SKM-1 (cell line): ENCODE results near the gene TSPEAR.
"Not testable (repeated sequence)": the region's sequence is repeated elsewhere in the genome, so short reads cannot be mapped to it uniquely, and the experiment has no call there.

Experiments used
- DNase-seq: peaks from one replicate; lab custom pipeline; 2025; ENCODE audit not compliant: unreplicated experiment; lab: John Stamatoyannopoulos, UW

The TSPEAR gene

DNA sequence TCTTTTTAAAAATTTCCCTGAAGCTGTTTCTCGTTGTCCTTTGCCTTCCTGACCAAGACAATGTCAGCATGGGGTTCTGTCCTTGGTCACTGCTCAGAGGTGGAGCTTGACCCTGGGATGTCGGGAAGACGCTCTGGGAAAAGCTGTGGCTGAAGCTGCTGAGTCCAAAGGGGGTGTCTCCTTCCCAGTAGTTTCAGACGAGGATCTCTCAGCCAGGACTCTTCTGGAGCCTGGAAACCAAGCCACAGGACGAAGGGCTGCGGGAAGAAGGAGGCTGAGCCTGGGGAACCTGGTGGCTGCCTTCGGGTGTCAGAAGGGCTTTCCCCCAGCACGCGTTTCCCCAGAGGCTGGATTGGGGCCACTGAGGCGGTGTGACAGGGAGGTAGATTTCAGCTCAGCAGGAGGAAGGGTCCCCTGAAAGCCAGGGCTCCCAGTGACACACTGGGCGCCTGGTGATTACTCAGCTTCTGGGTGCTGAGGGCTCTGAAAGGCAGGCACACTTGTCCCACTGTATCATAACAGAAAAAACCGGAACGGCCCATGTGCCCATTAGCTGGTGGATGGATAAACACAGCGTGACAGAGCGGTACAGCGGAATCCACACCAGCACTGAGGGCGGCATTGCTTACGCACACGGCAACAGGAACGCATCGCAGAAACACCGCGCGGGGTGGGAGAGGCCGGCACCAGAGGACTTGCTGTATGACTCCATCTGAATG, 24.4 kb downstream of the TSPEAR start:
- DNase-seq, result no peak

DNA sequence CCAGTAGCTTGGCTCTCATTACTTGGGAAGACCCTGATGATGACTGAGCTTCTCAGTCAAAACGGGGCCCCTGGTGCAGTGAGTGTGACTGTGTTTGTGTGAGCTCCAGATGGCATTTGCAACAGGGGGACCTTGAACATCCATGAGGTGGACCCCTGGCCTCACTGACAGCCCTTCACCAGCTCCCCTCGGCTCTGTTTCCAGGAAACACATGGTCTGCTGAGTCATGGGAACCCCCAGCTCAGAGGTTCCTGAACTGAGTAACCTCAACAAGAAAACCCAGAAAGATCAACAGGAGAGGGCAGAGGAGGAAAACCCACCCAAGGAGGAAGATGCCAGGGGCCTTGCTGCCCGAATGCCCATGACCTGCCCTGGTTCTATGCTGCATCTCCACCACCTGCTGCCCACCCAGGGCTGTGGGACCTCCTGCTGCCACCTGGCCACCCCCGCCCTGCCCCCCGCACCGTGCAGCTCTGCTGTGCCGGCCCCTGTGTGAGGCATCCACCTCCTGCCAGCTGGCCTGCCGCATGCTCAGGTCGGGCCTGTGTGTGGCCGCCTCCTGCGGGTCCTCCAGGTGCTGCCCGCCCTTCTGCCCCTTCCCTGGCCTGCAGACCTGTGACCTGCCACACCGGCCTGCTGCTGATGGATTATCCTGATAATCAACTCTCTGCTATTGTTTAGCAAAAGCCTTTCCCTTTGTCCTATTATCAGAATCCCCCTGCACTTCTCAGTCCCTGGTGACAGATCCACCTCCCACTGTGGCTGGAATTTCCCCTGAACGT, 25.2 kb downstream of the TSPEAR start:
- no peak for DNase-seq

DNA sequence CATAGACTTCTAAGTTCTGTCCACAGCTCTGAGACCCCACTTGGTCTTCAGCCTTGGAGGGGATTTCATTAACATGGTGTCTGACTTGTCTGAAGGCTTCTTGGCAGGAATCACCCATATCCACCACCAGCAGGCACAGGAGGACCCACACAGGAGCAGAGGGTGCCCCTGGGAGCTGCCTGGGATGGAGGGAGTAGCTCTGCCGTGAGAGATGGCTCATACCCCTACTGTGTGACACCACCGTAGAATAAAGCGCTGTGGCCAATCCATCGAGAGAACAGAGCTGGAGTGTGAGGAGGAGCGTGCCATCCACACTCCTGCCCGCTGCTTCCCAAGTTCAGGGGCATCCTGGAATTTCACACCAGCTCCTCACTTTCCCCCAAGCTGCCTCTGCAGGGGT, 26.3 kb downstream of the TSPEAR start:
- DNase-seq, result not testable (repeated sequence)

DNA sequence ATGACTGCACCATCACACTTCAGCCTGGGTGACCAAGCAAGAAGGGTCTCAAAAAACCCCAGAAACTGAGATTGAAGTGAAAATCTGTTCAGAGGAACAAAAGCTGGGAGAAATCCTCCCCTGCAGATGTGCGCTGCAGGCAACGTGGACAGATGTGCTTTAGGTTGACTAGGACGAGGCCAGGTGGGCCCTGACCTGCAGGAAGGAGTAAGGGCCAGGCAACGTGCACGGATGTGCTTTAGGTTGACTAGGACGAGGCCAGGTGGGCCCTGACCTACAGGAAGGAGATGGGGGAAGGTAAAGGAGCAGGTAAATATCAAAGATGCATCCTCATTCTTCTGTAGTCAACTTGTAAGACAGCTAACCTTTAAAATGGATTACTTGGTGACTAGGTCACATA, 26.9 kb downstream of the TSPEAR start:
- no peak for DNase-seq

DNA sequence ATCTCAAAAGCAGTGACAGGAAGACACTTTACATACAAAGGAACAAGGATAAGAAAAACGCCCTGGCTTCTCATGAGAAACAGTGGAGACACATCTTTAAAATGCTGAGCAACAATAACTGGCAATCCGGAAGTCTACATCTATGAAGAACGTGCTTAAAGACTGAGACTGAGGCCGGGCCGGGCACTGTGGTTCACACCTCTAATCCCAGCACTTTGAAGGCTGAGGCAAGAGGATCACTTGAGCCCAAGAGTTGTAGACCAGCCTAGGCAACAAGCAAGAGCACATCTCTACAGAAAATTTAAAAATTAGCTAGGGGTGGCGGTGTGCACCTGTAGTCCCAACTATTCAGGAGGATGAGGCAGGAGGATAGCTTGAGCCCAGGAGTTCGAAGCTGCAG, 27.3 kb downstream of the TSPEAR start:
- DNase-seq, result no peak

DNA sequence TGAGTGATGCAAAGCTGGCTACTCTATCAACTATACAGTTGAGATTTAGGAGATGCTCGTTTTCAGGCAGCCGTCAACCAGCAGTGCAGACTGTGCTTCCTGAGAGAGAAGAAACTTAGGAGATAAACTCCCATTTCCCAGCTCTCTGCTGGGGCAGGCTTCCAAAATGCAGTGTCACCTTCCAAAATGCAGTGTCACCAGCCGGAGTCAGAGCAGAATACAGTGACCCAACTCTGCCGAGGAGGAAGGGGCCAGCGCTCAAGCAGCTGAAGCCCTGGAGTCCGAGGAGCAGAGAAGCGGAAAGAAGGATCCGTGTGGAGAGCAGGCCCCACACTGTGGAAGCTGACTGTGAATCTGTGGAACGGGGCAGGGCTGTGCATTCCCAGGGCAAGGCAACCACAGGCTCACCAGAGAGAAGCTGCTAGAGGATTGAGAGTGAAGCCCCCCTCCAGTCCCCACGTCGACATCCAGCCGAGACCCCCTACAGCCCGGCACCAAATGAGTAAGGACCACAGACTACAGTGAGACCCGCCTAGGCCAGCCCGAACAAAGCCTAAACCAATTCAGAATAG, 28.7 kb downstream of the TSPEAR start:
- DNase-seq, result no peak

DNA sequence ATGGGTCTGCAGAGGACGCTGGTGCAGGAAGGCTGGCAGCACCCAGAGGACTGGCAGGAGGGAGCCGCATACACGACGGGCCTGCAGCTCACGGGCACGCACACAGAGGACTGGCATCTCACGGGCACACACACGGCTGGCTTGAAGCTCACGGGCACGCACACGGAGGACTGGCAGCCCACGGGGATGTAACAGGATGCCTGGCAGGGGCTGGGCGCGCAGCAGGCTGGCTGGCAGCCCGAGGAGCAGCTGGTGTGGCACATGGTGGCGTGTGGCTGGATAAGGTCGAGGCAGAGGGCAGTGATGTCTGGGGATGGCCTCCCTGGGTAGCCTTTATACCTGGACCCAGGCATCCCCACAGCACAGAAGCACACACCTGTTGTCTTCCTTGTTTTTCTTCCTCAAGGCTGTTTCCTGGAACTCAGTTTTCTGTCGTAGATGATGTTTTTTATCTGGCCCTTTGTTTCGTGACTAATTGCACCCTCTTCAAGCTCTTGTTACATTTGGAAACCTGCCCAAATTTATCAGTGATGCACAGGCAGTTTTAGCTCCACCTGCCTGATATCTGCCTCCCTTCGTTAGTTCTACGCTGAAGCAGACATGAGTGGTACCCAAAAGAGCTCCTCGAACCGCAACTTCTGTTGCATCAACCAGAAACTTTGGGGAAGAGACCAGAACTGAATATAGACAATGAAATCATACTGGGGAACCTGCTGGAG, 29.4 kb downstream of the TSPEAR start, which contains the start of gene KRTAP12-1:
KRTAP12-1 (minus strand) TSS at position 303 of the 719 bp plus-strand sequence; CDS start at position 263, 40 bp downstream.
- DNase-seq, result no peak

DNA sequence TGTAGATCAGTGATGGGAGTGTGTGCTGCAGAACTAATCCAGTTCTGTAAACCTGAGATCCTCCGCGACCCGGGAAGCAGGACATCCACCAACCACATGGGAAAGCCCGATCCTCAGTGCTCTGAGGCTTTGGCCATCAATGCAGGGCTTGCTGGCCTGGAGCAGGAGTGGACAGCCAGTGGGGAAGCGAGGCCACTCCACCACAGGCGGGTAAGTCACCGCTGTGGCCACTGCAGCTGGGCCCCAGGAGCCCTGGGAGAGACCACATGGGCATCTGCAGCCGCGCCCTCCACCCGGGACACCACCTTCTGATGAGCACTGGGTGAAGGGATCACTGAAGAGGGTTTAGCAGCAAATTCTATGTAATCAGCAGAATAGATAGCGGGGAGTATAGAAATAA, 30.2 kb downstream of the TSPEAR start:
- no peak for DNase-seq

DNA sequence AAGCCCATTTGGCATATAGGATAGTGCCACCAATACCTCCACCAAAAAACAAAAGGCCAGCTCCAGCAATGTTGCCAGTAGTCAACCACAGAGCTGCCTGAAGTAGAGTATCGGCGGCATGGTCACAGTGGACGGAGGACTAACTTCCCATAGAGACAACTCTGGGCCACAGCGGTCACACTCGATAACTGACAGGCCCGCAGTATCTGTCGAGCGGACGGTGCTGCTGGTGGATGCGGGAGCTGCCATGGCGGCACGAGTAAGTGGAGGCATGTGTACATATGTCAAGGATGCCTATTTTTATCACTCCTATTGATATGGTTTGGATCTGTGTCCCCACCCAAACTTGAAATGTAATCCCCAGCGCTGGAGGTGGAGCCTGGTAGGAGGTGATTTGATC, 33.5 kb downstream of the TSPEAR start:
- DNase-seq, result no peak

DNA sequence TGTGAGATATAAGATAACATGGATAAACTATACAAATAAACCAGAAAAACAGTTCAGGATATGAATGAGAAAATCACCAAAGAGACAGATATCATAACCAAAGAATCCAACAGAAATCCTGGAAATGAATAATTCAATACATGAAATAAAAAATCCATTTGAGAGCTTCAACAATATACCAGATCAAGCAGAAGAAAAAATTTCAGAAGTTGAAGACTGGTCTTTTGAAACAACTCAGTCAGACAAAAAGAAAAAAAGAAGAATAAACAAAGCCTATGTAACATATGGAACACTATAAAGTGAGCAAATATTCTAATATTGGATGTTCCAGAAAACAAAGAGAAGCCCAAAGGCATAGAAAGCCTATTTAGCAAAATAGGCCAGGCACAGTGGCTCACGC, 39.5 kb downstream of the TSPEAR start:
- DNase-seq, result no peak

DNA sequence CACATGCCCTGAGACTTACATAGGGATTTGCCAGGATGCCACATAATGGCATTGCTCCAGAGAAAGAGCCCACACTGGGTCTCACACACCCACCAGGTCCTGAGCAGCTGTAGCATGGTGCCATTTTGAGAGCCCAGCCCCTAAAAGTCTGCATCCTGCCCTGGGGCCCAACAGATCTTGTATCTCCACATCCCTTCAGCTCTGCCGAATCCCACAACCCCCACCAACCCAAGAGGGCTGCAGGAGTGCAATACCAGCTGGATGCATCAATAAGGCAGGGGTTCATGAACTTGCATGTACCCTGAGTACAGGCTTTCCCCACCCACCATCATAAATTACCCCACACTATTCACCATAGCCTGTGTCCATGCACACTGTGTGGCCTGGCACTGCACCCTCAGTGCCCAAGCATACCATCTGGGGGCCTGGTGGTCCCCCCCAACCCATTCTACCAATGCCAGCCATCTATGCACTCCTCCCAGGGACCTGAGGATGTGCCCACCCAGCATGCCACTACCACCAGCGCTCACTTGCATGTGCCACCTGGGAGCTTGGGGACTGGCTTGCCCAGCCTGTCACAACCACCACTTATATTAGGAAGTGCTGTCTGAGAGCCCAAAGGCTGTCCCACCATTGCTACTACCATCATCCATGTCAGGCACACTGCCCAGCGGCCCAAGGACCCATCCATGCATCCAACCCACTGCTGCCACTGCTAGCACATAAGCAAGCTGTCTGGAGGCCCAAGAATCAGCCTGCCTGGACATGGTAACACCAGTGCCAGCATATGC, 40.5 kb downstream of the TSPEAR start:
- DNase-seq, result no peak

DNA sequence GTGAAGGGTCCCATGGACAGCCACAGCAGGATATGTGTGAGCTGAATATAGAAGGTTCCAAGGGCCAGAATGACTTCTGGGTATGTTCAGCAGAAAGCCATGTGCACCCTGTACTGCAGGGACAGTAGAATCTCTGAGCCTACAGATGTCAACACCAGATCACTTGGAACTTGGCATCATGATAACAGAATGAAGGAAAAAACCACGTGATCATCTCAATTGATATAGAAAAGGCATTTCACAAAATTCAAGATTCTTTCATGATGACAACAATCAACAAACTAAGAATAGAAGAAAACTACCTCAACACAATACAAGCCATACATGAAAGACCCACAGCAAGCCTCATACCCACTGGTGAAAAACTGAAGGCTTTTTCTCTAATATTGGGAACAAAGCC, 43.8 kb downstream of the TSPEAR start:
- DNase-seq, result no peak

DNA sequence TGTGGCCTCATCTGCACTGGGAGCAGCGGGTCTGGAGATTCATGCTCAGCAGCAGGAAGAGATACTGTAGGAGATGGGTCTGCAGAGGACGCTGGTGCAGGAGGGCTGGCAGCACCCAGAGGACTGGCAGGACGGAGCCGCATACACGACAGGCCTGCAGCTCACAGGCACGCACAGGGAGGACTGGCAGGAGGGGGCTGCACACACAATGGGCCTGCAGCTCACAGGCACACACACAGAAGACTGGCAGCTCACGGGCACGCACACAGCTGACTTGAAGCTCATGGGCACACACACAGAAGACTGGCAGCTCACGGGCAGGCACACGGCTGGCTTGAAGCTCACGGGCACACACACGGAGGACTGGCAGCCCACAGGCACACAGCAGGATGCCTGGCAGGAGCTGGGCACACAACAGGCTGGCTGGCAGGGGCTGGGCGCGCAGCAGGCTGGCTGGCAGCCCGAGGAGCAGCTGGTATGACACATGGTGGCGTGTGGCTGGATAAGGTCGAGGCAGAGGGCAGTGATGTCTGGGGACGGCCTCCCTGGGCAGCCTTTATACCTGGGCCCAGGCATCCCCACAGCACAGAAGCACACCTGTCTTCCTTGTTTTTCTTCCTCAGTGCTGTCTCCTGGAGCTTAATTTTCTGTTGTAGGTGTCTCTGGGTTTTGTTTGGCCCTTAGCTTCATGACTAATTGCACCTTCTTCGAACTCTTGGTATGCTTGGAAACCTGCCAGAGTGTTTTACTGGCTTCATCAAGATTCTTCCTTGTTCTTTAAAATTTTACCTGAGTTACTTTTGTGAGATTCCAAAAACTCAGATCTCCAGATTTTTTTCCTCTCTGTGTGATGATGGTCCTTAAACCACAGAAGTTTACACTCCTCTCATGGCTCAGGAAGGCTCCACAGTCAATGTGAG, 44.7 kb downstream of the TSPEAR start, which contains the start of gene KRTAP12-2:
KRTAP12-2 (minus strand) TSS at position 527 of the 920 bp plus-strand sequence; CDS start at position 486, 41 bp downstream.
- DNase-seq, result no peak

DNA sequence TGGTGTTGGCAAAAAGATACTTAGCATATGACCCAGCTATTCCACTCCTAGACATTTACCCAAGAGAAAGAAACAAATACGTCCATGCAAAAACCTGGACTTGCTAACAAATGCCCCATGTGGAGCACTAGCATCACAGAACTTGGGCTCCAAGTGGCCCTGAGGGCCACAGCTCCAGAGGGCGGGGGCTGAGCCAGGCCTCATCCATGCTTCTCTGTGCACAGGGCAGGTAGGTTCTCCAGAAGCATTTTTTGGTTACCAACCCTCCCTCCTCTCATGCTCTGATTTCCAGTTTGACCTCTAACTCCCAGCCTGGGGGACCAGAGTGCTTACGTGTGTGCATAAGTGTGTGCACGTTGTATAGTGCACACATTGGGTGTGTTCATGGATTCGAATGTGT, 46.7 kb downstream of the TSPEAR start:
- DNase-seq, result no peak

DNA sequence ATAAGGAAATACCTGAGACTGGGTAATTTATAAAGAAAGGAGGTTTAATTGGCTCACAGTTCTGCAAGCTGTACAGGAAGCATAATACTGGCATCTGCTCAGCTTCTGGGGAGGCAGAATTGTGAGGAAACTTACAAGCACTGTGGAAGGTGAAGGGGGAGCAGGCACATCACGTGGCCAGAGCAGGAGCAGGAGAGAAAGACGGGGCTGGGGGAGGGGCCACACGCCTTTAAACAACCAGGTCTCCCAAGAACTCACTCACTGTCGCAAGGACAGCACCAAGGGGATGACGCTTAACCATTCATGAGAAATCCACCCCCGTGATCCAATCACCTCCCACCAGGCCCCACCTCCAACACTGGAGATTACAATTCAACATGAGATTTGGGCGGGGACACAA, 49.8 kb downstream of the TSPEAR start:
- DNase-seq, result not testable (repeated sequence)

DNA sequence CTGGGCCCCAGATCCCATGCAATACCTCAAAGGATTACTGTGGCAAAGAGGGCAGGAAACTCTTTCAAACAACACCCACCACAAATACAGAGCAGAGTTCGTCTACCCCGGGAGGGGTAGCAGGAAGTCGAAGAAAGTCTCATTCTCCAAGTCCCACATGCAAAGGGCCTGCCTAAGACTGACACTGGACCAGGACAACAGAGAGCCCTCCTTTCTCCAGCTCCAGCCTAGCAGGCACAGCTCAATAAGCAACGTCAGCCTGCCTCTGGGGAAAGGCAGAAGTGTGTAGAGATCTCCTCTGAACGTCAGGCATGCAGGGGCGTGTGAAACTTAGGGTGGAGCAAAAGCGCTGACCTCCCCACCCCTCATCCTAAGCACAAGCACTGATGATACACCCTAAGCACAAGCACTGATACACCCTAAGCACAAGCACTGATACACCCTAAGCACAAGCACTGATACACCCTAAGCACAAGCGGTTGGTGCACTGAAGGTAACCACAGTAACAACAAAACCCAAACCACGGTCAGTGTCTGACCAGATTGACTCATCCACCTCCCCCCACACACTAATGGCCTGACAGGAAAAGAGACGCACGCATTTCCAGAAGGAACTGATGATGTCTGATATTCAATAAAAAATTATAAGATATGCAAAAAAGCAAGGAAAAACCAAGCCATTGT, 52.3 kb downstream of the TSPEAR start:
- no peak for DNase-seq

DNA sequence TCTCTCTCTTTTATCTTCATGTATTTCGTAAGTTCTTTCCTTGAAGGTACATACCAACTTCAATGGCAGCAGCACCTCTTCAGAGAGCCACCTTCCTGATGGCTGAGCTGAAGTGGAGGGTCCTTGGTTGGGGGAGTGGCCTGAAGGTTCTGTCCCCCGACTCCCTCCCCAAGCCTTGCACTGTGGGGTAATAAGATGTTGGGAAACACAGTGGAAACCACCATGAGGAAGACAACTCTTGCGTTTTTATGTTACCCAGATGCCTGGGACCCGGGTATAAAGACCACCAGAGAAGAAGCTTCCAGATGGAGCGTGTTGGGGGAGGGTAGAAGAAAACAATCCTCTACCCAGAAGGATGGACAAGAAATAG, 52.8 kb downstream of the TSPEAR start:
- no peak for DNase-seq

DNA sequence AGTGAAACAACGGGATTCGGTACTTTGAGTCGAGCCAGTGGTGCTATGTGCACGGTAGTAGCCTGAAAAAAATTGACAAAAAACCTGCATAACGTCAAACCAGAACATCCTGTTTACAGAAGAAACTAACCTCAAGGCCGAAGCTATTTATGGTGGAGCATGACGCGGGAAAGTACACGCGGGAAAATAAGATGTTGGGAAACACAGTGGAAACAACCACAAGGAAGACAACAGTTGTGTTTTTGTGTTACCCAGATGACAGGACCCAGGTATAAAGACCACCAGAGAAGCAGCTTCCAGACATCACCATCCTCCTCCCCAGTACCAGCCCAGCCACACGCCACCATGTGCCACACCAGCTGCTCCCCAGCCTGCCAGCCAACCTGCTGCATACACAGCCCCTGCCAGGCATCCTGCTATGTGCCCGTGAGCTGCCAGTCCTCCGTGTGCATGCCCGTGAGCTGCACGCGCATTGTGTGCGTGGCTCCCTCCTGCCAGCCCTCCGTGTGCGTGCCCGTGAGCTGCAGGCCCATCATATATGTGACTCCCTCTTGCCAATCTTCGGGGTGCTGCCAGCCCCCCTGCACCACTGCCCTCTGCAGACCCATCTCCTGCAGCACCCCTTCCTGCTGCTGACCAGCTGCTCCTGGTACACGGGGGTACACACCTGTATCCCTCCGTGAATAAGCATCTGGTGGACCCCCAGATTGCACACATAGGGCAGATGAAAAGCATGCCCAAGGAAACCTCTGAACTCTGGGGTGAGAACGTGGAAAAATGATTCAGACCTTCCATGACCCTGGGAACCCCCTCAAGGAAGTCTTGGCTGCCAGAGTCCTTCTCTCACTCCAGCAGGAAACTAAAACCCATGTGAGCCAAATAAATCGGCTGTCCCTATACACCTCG, 53.5 kb downstream of the TSPEAR start, which contains the start of gene KRTAP12-3:
KRTAP12-3 (plus strand) TSS at position 298 of the 906 bp plus-strand sequence; CDS start at position 346, 48 bp downstream.
- DNase-seq, result no peak
